K562 (cell line): ENCODE measurements around the gene ZNF350. TPM values are rescaled to one million over a fixed set of nuclear protein-coding genes. Genes with fewer than 3 reads are reported as not detected.
A peak's percentile ranks its signal among the peaks of the same experiment; 100 is the strongest.
"Not testable (repeated sequence)": the region's sequence is repeated elsewhere in the genome, so short reads cannot be mapped to it uniquely, and the experiment has no call there.

Experiments
- ATAC-seq: fragments of 200-7000 bp; cut with Tn5 transposase; 3 replicates; pipeline ENCODE4 v1.9.1; 2020; ENCODE audit warnings: moderate library complexity
- BruUV-seq: library from RNA; stranded (reverse); fragments of 400-500 nt; replicated peaks from 2 replicates; lab custom pipeline; 2021; lab: Mats Ljungman, UMichigan
- CTCF ChIA-PET: fragments of 300-600 bp; formaldehyde crosslinking; extraction: SDS; loops from one replicate; lab custom pipeline; 2021; ENCODE audit warnings: low intra/inter-chr PET ratio; lab: Yijun Ruan, JAX
- POLR2A ChIA-PET: fragments of 300-600, 350-650 bp; sonication (Branson Sonifier 250); formaldehyde crosslinking; extraction: SDS; loops from one replicate; lab custom pipeline; 2021; ENCODE audit warnings: antibody characterized with exemption, inconsistent platforms; lab: Yijun Ruan, JAX
- DNase-seq, 4 experiments: peaks; one replicate each; pipeline versions ENCODE4 v3.0.0 to v3.0.0-alpha.2; 2011 to 2018; ENCODE audit warnings: low spot score in 3 of 4, mixed read lengths in 3 of 4; ENCODE audit errors: extremely low read depth in 1 of 4
- FAIRE-seq: peaks from 2 replicates; lab custom pipeline; 2011; peaks lifted over from hg19 to GRCh38; lab: Jason Lieb, UNC
- H2AFZ ChIP-seq: 2 replicates; pipeline ENCODE4 v1.6.0; 2011; ENCODE audit warnings: low read depth, low read length, control low read depth, inconsistent platforms
- H3K27ac ChIP-seq: fragments of 200-600 bp; 3 replicates; pipeline ENCODE4 v1.8.0; 2011; ENCODE audit warnings: low read depth, mild to moderate bottlenecking, control low read depth, inconsistent platforms, low read length, moderate library complexity, mixed read lengths; ENCODE audit errors: extremely low read depth
- H3K27me3 ChIP-seq, 2 experiments: fragments of 300-600 bp in 1 of 2; 2 replicates in 1 of 2; 3 replicates in 1 of 2; pipeline versions ENCODE4 v1.6.0 to v1.8.0; 2011; ENCODE audit warnings: inconsistent platforms in 2 of 2, low read length in 2 of 2, mild to moderate bottlenecking in 1 of 2, mixed read lengths in 1 of 2, moderate library complexity in 1 of 2; ENCODE audit not compliant: control insufficient read depth in 2 of 2, insufficient read depth in 2 of 2
- H3K36me3 ChIP-seq: fragments of 300-600 bp; 3 replicates; pipeline ENCODE4 v1.8.0; 2011; ENCODE audit warnings: mild to moderate bottlenecking, low read length, inconsistent platforms; ENCODE audit not compliant: control insufficient read depth, insufficient read depth
- H3K4me1 ChIP-seq, 2 experiments: fragments of 200-600 bp in 1 of 2; replicated peaks in 1 of 2; 2 replicates in 1 of 2; 3 replicates in 1 of 2; pipeline versions ENCODE4 v1.5.1 to v1.8.0; 2011; ENCODE audit warnings: inconsistent platforms in 2 of 2, low read length in 2 of 2, mild to moderate bottlenecking in 1 of 2, mixed read lengths in 1 of 2, moderate library complexity in 1 of 2; ENCODE audit not compliant: control insufficient read depth in 2 of 2, insufficient read depth in 2 of 2
- H3K4me2 ChIP-seq: 2 replicates; pipeline ENCODE4 v1.6.1; 2011; ENCODE audit warnings: low read length, control low read depth, inconsistent platforms, mixed read lengths; ENCODE audit not compliant: insufficient read depth
- H3K4me3 ChIP-seq: fragments of 200-600 bp; sonication (generic), shearing (Covaris generic); 2 replicates; pipeline ENCODE4 v1.5.1; 2016; ENCODE audit warnings: control low read depth, inconsistent platforms
- H3K79me2 ChIP-seq: fragments of 200-600 bp; 3 replicates; pipeline ENCODE4 v1.8.0; 2011; ENCODE audit warnings: low read length, inconsistent platforms; ENCODE audit not compliant: control insufficient read depth, insufficient read depth
- H3K9ac ChIP-seq, 2 experiments: 2 replicates each; pipeline versions ENCODE4 v1.6.0 to v1.6.1; 2011; ENCODE audit warnings: low read depth in 2 of 2, low read length in 2 of 2, control low read depth in 1 of 2, inconsistent platforms in 1 of 2, mild to moderate bottlenecking in 1 of 2, mixed read lengths in 1 of 2; ENCODE audit not compliant: insufficient read depth in 1 of 2
- H3K9me1 ChIP-seq: one replicate; pipeline ENCODE4 v1.6.0; 2011; ENCODE audit warnings: inconsistent platforms, mild to moderate bottlenecking, low read length, moderate library complexity; ENCODE audit not compliant: control insufficient read depth, insufficient read depth
- H3K9me3 ChIP-seq: replicated peaks from 2 replicates; pipeline ENCODE4 v1.5.1; 2011; ENCODE audit warnings: low read depth, low read length, inconsistent platforms; ENCODE audit not compliant: control insufficient read depth, insufficient read depth
- H4K20me1 ChIP-seq: replicated peaks from 2 replicates; pipeline ENCODE4 v1.6.1; 2011; ENCODE audit warnings: low read length, inconsistent platforms, mixed read lengths; ENCODE audit not compliant: control insufficient read depth, insufficient read depth
- SPI1 ChIP-seq: IDR thresholded peaks from 2 replicates; pipeline ENCODE4 v1.6.1; 2011; ENCODE audit warnings: low read depth, low read length, control low read depth, borderline replicate concordance
- WGBS: fragments of 100-300 bp; shearing (Covaris generic); methylation state at CpG from one replicate; pipeline ENCODE4 v1.1.6; 2016; ENCODE audit warnings: low coverage, mixed read lengths; ENCODE audit not compliant: insufficient coverage; ENCODE audit errors: missing lambda C conversion rate; 5-methylcytosine and 5-hydroxymethylcytosine counted together
- in situ Hi-C: fragments of 300-500 bp; cut with MboI; formaldehyde crosslinking; loops from 4 replicates; pipeline ENCODE4 v1.15.0; 2018; ENCODE audit warnings: inconsistent platforms, mixed read lengths
- intact Hi-C: fragments of 100-400 bp; cut with micrococcal nuclease; formaldehyde crosslinking; loops from 2 replicates; pipeline ENCODE4 v1.14.2; 2022
- polyA plus RNA-seq, 8 experiments: library from polyadenylated mRNA; depleted of rRNA in 4 of 8; stranded (reverse) in 5 of 8; unstranded in 3 of 8; fragments of >200 nt; fragmentation: Nextera tagmentation in 2 of 8; fragmentation: Illumina TruSeq in 1 of 8; extraction: Ambion mirVana in 2 of 8; extraction: Trizol in 1 of 8; gene quantifications; 2 replicates each; pipeline versions ENCODE4 v1.2.1 to v1.2.3, GENCODE V29; 2011 to 2014; ENCODE audit warnings: inconsistent platforms in 1 of 8, missing spikeins in 1 of 8
- total RNA-seq, 7 experiments: library from RNA; depleted of rRNA in 6 of 7; stranded (reverse); fragments of >200 nt in 6 of 7; fragmentation: Illumina TruSeq in 2 of 7; extraction: Trizol in 2 of 7; gene quantifications; 2 replicates each; pipeline versions ENCODE4 v1.2.1 to v1.2.3, GENCODE V29; 2011 to 2021; ENCODE audit warnings: low replicate concordance in 1 of 7

The ZNF350 gene
- total and polyA plus RNA-seq, 9 of the 15 experiments (the other 6 are each of a cell fraction or from before 2014, with no cell fraction given): 1.7 to 4.8 (median 2.9) TPM

DNA sequence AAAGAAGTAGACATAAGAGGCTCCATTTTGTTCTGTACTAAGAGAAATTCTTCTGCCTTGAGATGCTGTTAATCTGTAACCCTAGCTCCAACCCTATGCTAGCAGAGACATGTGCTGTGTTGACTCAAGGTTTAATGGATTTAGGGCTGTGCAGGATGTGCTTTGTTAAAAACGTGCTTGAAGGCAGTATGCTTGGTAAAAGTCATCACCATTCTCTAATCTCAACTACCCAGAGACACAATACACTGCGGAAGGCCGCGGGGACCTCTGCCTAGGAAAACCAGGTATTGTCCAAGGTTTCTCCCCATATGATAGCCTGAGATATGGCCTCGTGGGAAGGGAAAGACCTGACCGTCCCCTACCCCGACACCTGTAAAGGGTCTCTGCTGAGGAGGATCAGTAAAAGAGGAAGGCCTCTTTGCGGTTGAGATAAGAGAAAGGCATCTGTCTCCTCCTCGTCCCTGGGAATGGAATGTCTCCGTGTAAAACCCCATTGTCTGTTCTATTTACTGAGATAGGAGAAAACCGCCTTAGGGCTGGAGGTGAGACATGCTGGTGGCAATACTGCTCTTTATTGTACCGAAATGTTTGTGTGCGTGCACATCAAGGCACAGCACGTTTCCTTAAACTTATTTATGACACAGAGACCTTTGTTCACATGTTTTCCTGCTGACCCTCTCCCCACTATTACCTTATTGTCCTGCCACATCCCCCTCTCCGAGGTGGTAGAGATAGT lies 39.8 kb upstream of the ZNF350 start:
- H3K4me2 ChIP-seq, intact Hi-C loops, BruUV-seq, H3K4me1 ChIP-seq, FAIRE-seq, CTCF ChIA-PET, H3K27ac ChIP-seq, H2AFZ ChIP-seq, H4K20me1 ChIP-seq, in situ Hi-C loops, H3K27me3 ChIP-seq, POLR2A ChIA-PET, DNase-seq, ATAC-seq, H3K9me1 ChIP-seq, H3K9ac ChIP-seq, H3K4me3 ChIP-seq: not testable (repeated sequence)
- peaks cover 26% of the 10 kb centered on the region for H3K79me2 ChIP-seq
- H3K9me3 ChIP-seq: peaks cover 12% of the 10 kb centered on the region
- 87% methylated on average over 13 of the region's 15 CpGs for WGBS
- peaks cover 40% of the 10 kb centered on the region for H3K36me3 ChIP-seq
- peak; percentile 27; the same call in 1 of the 2 replicates for TF ChIP-seq SPI1

DNA sequence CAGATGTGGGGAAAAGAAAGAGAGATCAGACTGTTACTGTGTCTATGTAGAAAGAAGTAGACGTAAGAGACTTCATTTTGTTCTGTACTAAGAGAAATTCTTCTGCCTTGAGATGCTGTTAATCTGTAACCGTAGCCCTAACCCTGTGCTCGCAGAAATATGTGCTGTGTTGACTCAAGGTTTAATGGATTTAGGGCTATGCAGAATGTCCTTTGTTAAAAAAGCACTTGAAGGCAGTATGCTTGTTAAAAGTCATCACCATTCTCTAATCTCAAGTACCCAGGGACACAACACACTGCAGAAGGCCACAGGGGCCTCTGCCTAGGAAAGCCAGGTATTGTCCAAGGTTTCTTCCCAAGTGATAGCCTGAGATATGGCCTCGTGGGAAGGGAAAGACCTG lies 37.8 kb upstream of the ZNF350 start:
- POLR2A ChIA-PET, intact Hi-C loops, in situ Hi-C loops, H3K9me1 ChIP-seq, H3K4me1 ChIP-seq, H3K4me3 ChIP-seq, H4K20me1 ChIP-seq, ATAC-seq, BruUV-seq, H3K4me2 ChIP-seq, DNase-seq, CTCF ChIA-PET, FAIRE-seq, H2AFZ ChIP-seq, H3K27me3 ChIP-seq, H3K27ac ChIP-seq, H3K9ac ChIP-seq: not testable (repeated sequence)
- Histone ChIP-seq H3K79me2 (peaks cover 30% of the 10 kb centered on the region), H3K9me3 (peaks cover 13% of the 10 kb centered on the region), H3K36me3 (peaks cover 59% of the 10 kb centered on the region)
- whole genome bisulfite sequencing: 93% methylated on average over 3 of the region's 4 CpGs
